Left cardiac atrium (tissue), 4 donors: ENCODE measurements around the gene RBPJ. TPM values are rescaled to one million over a fixed set of nuclear protein-coding genes. Genes with fewer than 3 reads are reported as not detected.
"Not testable (repeated sequence)": the region's sequence is repeated elsewhere in the genome, so short reads cannot be mapped to it uniquely, and the experiment has no call there.

Experiments
- ATAC-seq, 2 donors: fragments of 200-7000 bp; cut with Tn5 transposase; one replicate each; pipeline ENCODE4 v1.9.1; 2020; ENCODE audit warnings: mild to moderate bottlenecking in 2 of 2, moderate library complexity in 2 of 2
- DNase-seq: peaks from one replicate; pipeline ENCODE4 v3.0.0-alpha.2; 2020
- intact Hi-C, 2 donors: fragments of 100-400 bp; cut with DNase I; formaldehyde crosslinking; loops; one replicate each; pipeline versions ENCODE4 v1.14.1 to v1.15.1; 2022 to 2023
- total RNA-seq, 2 donors: library from RNA; stranded (reverse); fragmentation: NEBNext Ultra II Directional; extraction: Animal tissue kit (Norgen Biotek cat#: 25700); gene quantifications; one replicate each; pipeline ENCODE4 v1.2.1, GENCODE V29; 2021
- donor health status: DM: no; HTN: yes; CAD: no.
- donor health status: DM: no; HTN: yes; CAD: no; lungs with severe emphysema.
- donor health status: DM: yes; HTN: yes; CAD: no.
- donor health status: Dilated cardiomyopathy.

RBPJ gene
- total RNA-seq, 2 donors from 2014 or later, result 49.6 to 63.5 TPM

- ATAC-seq (no peak), DNase-seq (no peak)
- intact Hi-C loops, result no loop called here
These were observed 42.1 kb downstream of the RBPJ start for GRCh38 chr4:26362745-26363439.

GRCh38 chr4:26365537-26366150, 44.8 kb downstream of the RBPJ start:
- intact Hi-C loops, result no loop called here
- ATAC-seq, result no peak
- DNase-seq, result no peak

GRCh38 chr4:26367811-26368210, 47.0 kb downstream of the RBPJ start:
- DNase-seq (no peak), ATAC-seq (no peak)
- intact Hi-C loops, result no loop called here

GRCh38 chr4:26368685-26369084, 47.9 kb downstream of the RBPJ start:
- intact Hi-C loops, result no loop called here
- DNase-seq (no peak), ATAC-seq (no peak)

GRCh38 chr4:26369132-26369531, 48.3 kb downstream of the RBPJ start:
- intact Hi-C loops, result no loop called here
- DNase-seq (no peak), ATAC-seq (no peak)

GRCh38 chr4:26369581-26369980, 48.8 kb downstream of the RBPJ start:
- ATAC-seq, result peak in 1 of 2 donors; percentile 17
- intact Hi-C loops, result no loop called here
- no peak for DNase-seq

- DNase-seq (no peak), ATAC-seq (no peak)
- intact Hi-C loops, result no loop called here
These were observed 51.3 kb downstream of the RBPJ start for GRCh38 chr4:26372076-26372475.

- intact Hi-C loops, result no loop called here
- ATAC-seq (peak in 1 of 2 donors; percentile 59), DNase-seq (no peak)
These were observed 51.8 kb downstream of the RBPJ start for GRCh38 chr4:26372525-26373172.

GRCh38 chr4:26375551-26375950, 54.7 kb downstream of the RBPJ start:
- intact Hi-C loops, result no loop called here
- ATAC-seq (no peak), DNase-seq (no peak)

- intact Hi-C loops, result no loop called here
- DNase-seq (no peak), ATAC-seq (peak in 1 of 2 donors; percentile 32)
These were observed 56.8 kb downstream of the RBPJ start for GRCh38 chr4:26377328-26378311.

- ATAC-seq, result no peak
- intact Hi-C loops, result no loop called here
- DNase-seq, result no peak
These were observed 59.0 kb downstream of the RBPJ start for GRCh38 chr4:26379837-26380236.

- no peak for DNase-seq
- ATAC-seq, result no peak
- intact Hi-C loops, result no loop called here
These were observed 59.9 kb downstream of the RBPJ start for GRCh38 chr4:26380740-26381139.

GRCh38 chr4:26384380-26385057, 63.7 kb downstream of the RBPJ start:
- DNase-seq, result no peak
- ATAC-seq, result no peak
- intact Hi-C loops, result no loop called here

GRCh38 chr4:26385690-26386089, 64.9 kb downstream of the RBPJ start:
- ATAC-seq (no peak), DNase-seq (no peak)
- intact Hi-C loops, result no loop called here

GRCh38 chr4:26386386-26386785, 65.6 kb downstream of the RBPJ start:
- DNase-seq, result no peak
- no peak for ATAC-seq
- intact Hi-C loops, result no loop called here

- ATAC-seq, result no peak
- intact Hi-C loops, result no loop called here
- DNase-seq, result no peak
These were observed 67.9 kb downstream of the RBPJ start for GRCh38 chr4:26388671-26389070.

GRCh38 chr4:26397086-26397485, 76.3 kb downstream of the RBPJ start:
- ATAC-seq, result no peak
- no peak for DNase-seq

GRCh38 chr4:26400132-26400531, 79.3 kb downstream of the RBPJ start:
- intact Hi-C loops, result loop anchor here in 1 of 2 donors (5.0 to 10.0 kb wide), 2 partner anchors 65 to 318 kb away; no protein-coding TSS in a partner anchor
- DNase-seq (no peak), ATAC-seq (no peak)

More at GRCh38 chr4:26397086-26397485, 76.3 kb downstream of the RBPJ start:
- intact Hi-C loops, result no loop called here

GRCh38 chr4:26402017-26402416, 81.2 kb downstream of the RBPJ start:
- not testable (repeated sequence) for ATAC-seq, DNase-seq
- intact Hi-C loops, result loop anchor here in 1 of 2 donors (5.0 to 10.0 kb wide), 2 partner anchors 67 to 320 kb away; no protein-coding TSS in a partner anchor
